GM18502 (cell line): ENCODE results near the gene PERCC1.

Experiments used
- ATAC-seq: cut with Tn5 transposase; IDR thresholded peaks from one replicate; pipeline ENCODE4 v1.9.1; 2021; ENCODE audit warnings: mild to moderate bottlenecking; ENCODE audit not compliant: unreplicated experiment, poor library complexity

PERCC1 gene

DNA sequence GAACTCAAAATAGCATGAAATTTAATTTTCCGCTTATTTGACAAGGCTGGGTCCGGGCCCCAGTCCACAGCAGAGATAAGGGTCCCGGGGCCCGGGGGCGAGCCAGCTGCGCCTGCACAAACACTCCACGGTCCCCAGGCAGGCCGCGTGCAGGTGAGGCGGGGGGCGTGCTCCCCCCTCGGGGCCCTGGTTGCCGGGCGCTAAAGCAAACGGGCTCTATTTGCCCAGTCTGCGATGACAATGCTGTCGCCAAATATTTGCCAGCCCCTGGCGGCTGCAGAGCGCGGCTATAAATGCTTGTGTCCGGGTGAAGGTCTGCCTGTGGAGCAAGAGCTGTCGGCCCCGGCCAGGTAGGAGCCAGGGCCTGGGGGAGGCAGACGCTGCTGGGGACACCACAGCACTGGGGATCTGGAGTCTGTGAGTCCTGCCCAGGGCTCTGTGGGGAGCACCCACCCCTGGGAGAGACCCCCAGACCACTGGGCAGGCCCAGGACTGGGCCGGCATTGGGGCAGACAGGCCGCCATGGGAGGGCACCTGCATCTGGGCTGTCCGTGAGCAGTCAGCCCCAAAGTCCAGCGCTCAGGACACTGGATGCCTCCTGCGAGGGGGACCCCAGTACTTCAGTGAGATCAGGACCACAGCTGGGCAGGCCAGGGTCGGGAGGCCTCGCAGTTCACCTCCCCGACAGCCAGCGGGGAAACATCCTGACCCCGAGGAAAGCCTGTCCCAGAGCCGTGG lies at the start of gene PERCC1:
Gene PERCC1 (plus strand): TSS at position 320 of the 738 bp plus-strand sequence. CDS start 1,516 bp downstream, outside the sequence.
- ATAC-seq: no peak

DNA sequence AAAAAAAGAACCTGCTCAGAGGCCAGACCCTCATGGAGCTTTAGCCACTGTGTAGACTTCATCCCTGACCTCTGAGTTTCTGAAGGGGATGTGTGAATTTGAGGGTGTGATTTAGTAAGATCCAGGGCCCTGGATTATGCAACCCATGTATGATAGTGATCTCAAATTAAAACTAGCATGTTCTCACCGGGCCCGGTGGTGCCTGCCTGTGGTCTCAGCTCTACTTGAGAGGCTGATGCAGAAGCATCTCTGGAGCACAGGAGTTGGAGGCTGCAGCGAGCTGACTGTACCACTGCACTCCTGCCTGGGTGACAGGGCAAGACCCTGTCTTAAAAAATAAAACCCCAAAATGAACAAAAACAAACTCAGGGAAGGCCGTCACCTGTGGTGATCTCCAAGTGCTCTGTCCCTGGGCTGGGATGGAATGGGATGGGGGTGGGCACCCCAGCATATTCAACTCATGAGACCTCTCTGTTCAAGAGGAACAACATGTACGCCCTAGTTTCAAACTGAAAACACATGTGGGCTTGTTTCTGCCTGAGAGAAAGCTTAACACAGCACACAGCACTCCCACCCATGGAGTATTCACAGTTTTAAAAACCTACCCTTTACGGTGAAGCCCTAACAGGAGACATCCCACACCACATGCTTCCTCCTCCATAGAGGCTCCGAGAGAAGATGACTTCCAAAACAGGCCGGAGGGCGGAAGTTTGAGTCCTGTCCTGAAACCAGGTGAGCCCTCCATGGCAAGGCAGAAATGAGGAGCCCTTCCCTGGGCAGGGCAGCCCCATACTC lies 49.1 kb upstream of the PERCC1 start:
- no peak for ATAC-seq

GRCh38 chr16:1383556-1383955 lies 47.3 kb upstream of the PERCC1 start:
- no peak for ATAC-seq

DNA sequence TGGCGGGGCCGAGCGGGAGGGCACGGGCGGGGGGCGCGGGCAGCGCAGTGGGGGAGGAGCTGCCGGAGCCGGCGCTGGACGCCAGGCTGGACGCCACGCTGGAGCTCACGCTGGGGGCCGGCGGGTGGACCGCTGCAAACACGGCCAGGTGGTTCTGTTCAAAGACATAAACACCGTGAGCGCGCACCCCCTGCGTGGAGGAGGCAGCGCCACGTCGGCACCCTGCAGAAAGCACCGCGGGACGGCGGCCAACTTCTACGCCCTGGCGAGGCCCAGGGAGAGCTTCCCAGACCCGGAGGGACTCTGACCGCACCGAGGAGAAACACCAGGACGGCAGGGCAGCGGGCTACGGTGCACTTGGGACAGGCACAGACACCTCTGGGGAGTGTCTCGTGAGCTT lies 45.6 kb upstream of the PERCC1 start:
- ATAC-seq: no peak

GRCh38 chr16:1387331-1387730 lies 43.5 kb upstream of the PERCC1 start:
- ATAC-seq: no peak

GRCh38 chr16:1389762-1390161 lies 41.1 kb upstream of the PERCC1 start:
- ATAC-seq: no peak

DNA sequence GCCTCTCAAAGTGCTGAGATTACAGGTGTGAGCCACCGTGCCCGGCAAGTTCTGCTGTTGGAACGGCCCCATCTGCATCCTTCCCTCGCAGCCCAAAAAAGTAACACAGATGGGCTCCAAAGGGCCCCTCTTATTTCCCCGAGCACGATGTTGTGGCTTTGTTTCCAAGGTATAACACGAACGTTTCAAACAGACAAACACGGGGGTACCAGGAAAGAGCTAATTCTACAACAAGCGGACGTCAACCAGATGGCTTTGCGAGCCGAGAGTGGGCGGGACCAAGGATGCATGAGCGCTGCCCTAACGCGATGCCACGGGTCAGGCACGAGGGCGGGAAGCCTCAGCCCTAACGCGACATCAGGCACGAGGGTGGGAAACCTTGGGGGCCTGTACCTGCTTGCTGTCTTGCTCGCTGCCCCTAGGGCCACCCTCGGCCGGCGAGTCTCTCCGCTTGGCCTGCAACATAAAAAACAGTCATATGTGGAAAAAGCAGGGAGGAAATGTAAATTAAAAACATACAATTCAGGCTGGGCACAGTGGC lies 40.6 kb upstream of the PERCC1 start:
- ATAC-seq: no peak

- no peak for ATAC-seq
Observed at GRCh38 chr16:1392826-1393225, 38.1 kb upstream of the PERCC1 start.

GRCh38 chr16:1393613-1394176 lies 37.2 kb upstream of the PERCC1 start:
- ATAC-seq: no peak

- ATAC-seq: no peak
Observed at GRCh38 chr16:1394367-1394951, 36.4 kb upstream of the PERCC1 start.

GRCh38 chr16:1395444-1396031 lies 35.3 kb upstream of the PERCC1 start:
- no peak for ATAC-seq

GRCh38 chr16:1397779-1398178 lies 33.1 kb upstream of the PERCC1 start:
- no peak for ATAC-seq

DNA sequence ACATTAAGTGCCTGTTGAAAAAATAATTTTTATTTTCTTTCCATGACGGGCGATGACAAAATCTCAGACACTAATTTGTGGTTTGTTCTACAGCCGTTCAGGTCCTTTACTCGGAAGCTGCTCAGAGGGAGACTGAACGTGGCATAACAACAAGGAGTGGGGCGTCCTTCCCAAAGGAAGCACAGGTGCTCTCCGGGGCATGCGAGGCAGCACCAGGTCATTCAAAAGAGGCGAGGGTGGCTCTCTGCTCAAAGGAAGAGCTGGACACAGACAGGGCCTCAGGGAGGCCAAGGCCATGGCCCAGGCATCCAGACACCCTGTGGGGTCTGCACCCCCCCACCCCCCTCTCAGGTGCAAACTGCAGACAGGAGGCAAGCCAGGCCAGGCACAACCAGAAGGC lies 32.5 kb upstream of the PERCC1 start:
- no peak for ATAC-seq

GRCh38 chr16:1398826-1399581 lies 31.9 kb upstream of the PERCC1 start:
- no peak for ATAC-seq

DNA sequence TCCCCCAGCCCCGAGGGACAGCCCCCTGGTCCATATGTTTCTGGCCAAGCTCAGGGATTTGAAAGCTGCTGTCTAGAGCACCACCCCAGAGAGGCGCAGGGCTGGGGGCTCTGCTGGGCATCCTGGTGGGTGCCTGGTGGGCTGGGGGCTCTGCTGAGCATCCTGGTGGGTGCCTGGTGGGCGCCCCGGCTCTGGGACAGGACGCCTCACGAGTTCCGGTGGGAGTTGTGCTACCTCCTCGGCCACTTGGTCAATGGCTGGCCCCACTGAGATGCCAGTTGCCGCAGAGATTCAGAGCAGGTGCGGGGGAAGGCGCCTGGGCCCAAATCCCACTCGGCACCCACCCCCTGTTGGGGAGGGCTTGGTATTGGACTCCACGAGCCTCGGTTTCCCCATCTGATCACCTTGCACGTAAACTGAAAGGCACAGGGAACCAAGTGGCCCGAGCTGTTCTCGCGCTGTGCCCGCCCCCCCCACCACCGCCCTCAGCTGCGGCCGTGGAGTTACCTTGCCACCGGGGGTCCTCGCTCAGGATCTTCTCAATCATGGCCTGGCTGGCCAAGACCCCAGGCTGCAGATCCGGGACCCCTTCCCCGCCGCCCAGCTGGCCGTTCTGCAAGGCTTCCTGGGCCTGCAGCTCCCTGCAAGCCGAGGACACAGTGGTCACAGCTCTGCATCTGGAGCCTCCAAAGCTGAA lies 29.7 kb upstream of the PERCC1 start:
- no peak for ATAC-seq

DNA sequence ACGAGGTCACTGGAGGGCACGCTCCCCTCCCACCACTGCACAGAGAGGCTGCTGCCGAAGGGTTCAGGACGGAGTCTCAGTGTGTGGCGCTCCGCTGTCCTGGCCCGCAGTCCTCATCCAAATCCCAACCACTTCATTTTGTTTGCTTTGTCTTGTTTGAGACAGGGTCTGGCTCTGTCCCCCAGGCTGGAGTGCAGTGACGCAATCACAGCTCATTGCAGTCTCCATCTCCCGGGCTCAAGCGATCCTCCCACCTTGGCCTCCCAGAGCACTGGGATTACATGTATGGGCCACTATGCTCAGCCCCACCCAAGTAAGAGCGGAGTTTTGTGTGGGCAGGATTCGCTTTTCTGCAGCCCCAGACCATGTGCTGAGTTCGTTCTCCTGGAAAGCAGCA lies 29.1 kb upstream of the PERCC1 start:
- no peak for ATAC-seq

DNA sequence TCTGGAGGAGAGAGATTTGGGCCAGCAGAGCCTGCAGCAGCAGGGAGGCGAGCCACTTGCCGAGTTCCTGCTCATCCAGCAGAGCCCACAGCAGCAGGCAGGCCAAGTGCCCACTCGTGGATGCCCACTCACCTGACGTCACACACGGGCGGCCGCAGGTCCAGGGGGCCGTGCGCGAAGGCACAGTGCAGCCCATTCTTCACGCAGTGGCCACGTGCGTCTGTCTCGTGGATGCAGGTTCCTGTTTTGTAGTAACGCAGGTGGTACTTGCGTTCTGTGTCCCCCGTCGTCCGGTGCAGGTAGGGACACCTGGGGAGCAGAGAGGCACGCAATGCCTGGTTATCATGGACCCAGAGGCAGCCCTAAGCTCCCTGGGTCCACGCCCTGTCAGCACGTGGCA lies 27.8 kb upstream of the PERCC1 start:
- no peak for ATAC-seq

GRCh38 chr16:1403733-1404132 lies 27.1 kb upstream of the PERCC1 start:
- ATAC-seq: no peak

GRCh38 chr16:1407753-1408152 lies 23.1 kb upstream of the PERCC1 start:
- ATAC-seq: no peak
